GM12878 (cell line): Measurements from ENCODE around the gene EPB42. TPM values are rescaled to one million over a fixed set of nuclear protein-coding genes. Genes with fewer than 3 reads are reported as not detected.

Experiments
- ATAC-seq: fragments of 200-7000 bp; cut with Tn5 transposase; 3 replicates; pipeline ENCODE4 v1.9.1; 2020; ENCODE audit warnings: mild to moderate bottlenecking, moderate library complexity
- BruUV-seq: library from RNA; stranded (reverse); fragments of 400-500 nt; replicated peaks from 2 replicates; lab custom pipeline; 2021; lab: Mats Ljungman, UMichigan
- CTCF ChIA-PET: fragments of 300-600 bp; sonication (Branson Sonifier 250); formaldehyde crosslinking; extraction: SDS; loops from one replicate; lab custom pipeline; 2021; ENCODE audit warnings: inconsistent platforms; lab: Yijun Ruan, JAX
- POLR2A ChIA-PET: fragments of 350-600 bp; formaldehyde crosslinking; extraction: SDS; loops from one replicate; lab custom pipeline; 2021; ENCODE audit warnings: inconsistent platforms; lab: Charles Lee
- RAD21 ChIA-PET: fragments of 300-600 bp; sonication (Branson Sonifier 250); formaldehyde crosslinking; loops from one replicate; lab custom pipeline; 2023; ENCODE audit warnings: antibody characterized with exemption; ENCODE audit not compliant: unreplicated experiment; lab: Charles Lee
- SMC1A ChIA-PET: fragments of 300-600 bp; sonication (Branson Sonifier 250); formaldehyde crosslinking; loops from one replicate; lab custom pipeline; 2023; ENCODE audit not compliant: unreplicated experiment, uncharacterized antibody; lab: Charles Lee
- DNase-seq: peaks from one replicate; pipeline ENCODE4 v3.0.0-alpha.2; 2011; ENCODE audit warnings: low read depth, low spot score
- FAIRE-seq: peaks from 3 replicates; lab custom pipeline; 2011; peaks lifted over from hg19 to GRCh38; lab: Jason Lieb, UNC
- H2AFZ ChIP-seq: 2 replicates; pipeline ENCODE4 v1.6.0; 2011; ENCODE audit warnings: low read depth, low read length, control low read depth; ENCODE audit not compliant: control insufficient read depth
- H3K27ac ChIP-seq: 2 replicates; pipeline ENCODE4 v1.5.1; 2011; ENCODE audit warnings: control low read depth; ENCODE audit not compliant: control insufficient read depth, insufficient read depth
- H3K27me3 ChIP-seq, 2 experiments: replicated peaks in 1 of 2; 2 replicates each; pipeline versions ENCODE4 v1.6.0 to v1.6.1; 2011; ENCODE audit warnings: low read length in 1 of 2; ENCODE audit not compliant: control insufficient read depth in 2 of 2, insufficient read depth in 2 of 2
- H3K36me3 ChIP-seq, 2 experiments: 2 replicates each; pipeline ENCODE4 v1.5.1; 2011; ENCODE audit warnings: low read length in 1 of 2; ENCODE audit not compliant: control insufficient read depth in 2 of 2, insufficient read depth in 2 of 2
- H3K4me1 ChIP-seq: 2 replicates; pipeline ENCODE4 v1.6.1; 2011; ENCODE audit warnings: mild to moderate bottlenecking, low read length, moderate library complexity, mixed read lengths; ENCODE audit not compliant: control insufficient read depth, insufficient read depth
- H3K4me2 ChIP-seq: 2 replicates; pipeline ENCODE4 v1.6.0; 2011; ENCODE audit warnings: control low read depth; ENCODE audit not compliant: control insufficient read depth, insufficient read depth
- H3K4me3 ChIP-seq: fragments of 200-600 bp; sonication (generic); 2 replicates; pipeline ENCODE4 v1.5.1; 2016
- H3K79me2 ChIP-seq: 2 replicates; pipeline ENCODE4 v1.6.0; 2011; ENCODE audit warnings: low read length; ENCODE audit not compliant: control insufficient read depth, insufficient read depth
- H3K9ac ChIP-seq: 2 replicates; pipeline ENCODE4 v1.8.0; 2011; ENCODE audit warnings: low read length, control low read depth, mixed read lengths; ENCODE audit not compliant: control insufficient read depth, insufficient read depth
- H3K9me3 ChIP-seq: replicated peaks from 3 replicates; pipeline ENCODE4 v1.5.1; 2011; ENCODE audit warnings: mild to moderate bottlenecking, low read length; ENCODE audit not compliant: control insufficient read depth, insufficient read depth
- H4K20me1 ChIP-seq: 2 replicates; pipeline ENCODE4 v1.6.0; 2011; ENCODE audit not compliant: control insufficient read depth, insufficient read depth
- BRCA1 ChIP-seq: IDR thresholded peaks from 2 replicates; pipeline ENCODE4 v1.6.1; 2011; ENCODE audit warnings: low read depth, low read length, improper control_type of control experiment
- EED ChIP-seq: sonication (generic); IDR thresholded peaks from 2 replicates; pipeline ENCODE4 v1.6.1; 2016; ENCODE audit warnings: antibody characterized with exemption, low read depth
- EZH2 ChIP-seq: IDR thresholded peaks from 2 replicates; pipeline ENCODE4 v1.6.1; 2012; ENCODE audit warnings: low read depth, mild to moderate bottlenecking, control low read depth, inconsistent platforms, low read length, borderline replicate concordance; ENCODE audit not compliant: control insufficient read depth
- IRF3 ChIP-seq: fragments of 450-650 bp; IDR thresholded peaks from 2 replicates; pipeline ENCODE4 v1.6.1; 2014; ENCODE audit warnings: mild to moderate bottlenecking
- IRF4 ChIP-seq: IDR thresholded peaks from 2 replicates; pipeline ENCODE4 v1.6.1; 2011; ENCODE audit warnings: low read depth, low read length
- JUNB ChIP-seq: IDR thresholded peaks from 2 replicates; pipeline ENCODE4 v1.6.1; 2016; ENCODE audit warnings: antibody characterized with exemption, mild to moderate bottlenecking
- NFYA ChIP-seq: IDR thresholded peaks from 2 replicates; pipeline ENCODE4 v1.6.1; 2011; ENCODE audit warnings: low read depth, mild to moderate bottlenecking, low read length, improper control_type of control experiment, borderline replicate concordance
- SIN3A ChIP-seq: IDR thresholded peaks from 2 replicates; pipeline ENCODE4 v1.6.1; 2012; ENCODE audit warnings: low read depth, low read length, improper control_type of control experiment
- STAT1 ChIP-seq: fragments of 450-650 bp; conservative IDR thresholded peaks from 2 replicates; pipeline ENCODE4 v1.6.1; 2014; ENCODE audit warnings: antibody characterized with exemption, mild to moderate bottlenecking
- TAF1 ChIP-seq: IDR thresholded peaks from 2 replicates; pipeline ENCODE4 v1.6.1; 2011; ENCODE audit warnings: mild to moderate bottlenecking, low read depth, low read length, borderline replicate concordance
- WGBS: methylation state at CpG from one replicate; pipeline ENCODE4 v1.1.6; 2016; ENCODE audit warnings: low lambda C conversion rate; ENCODE audit not compliant: insufficient replicate concordance, insufficient coverage; ENCODE audit errors: missing lambda C conversion rate; 5-methylcytosine and 5-hydroxymethylcytosine counted together
- in situ Hi-C: fragments of 300-500 bp; cut with MboI; formaldehyde crosslinking; loops from 9 replicates; pipeline ENCODE4 v1.14.3; 2018; ENCODE audit warnings: mixed read lengths
- intact Hi-C: fragments of 100-400 bp; cut with micrococcal nuclease; formaldehyde crosslinking; loops from one replicate; pipeline ENCODE4 v1.14.2; 2022; ENCODE audit not compliant: unreplicated experiment
- polyA plus RNA-seq, 11 experiments: library from polyadenylated mRNA; depleted of rRNA in 4 of 11; unstranded in 6 of 11; stranded (reverse) in 5 of 11; fragments of >200 nt; fragmentation: Nextera tagmentation in 4 of 11; fragmentation: Illumina TruSeq in 1 of 11; extraction: Ambion mirVana in 4 of 11; extraction: Trizol in 1 of 11; gene quantifications; 1 replicate in 1 of 11; 2 replicates in 10 of 11; pipeline versions ENCODE4 v1.2.1 to v1.2.3, GENCODE V29; 2011 to 2016; ENCODE audit warnings: inconsistent platforms in 2 of 11, missing spikeins in 2 of 11, low read depth in 1 of 11
- total RNA-seq, 4 experiments: library from RNA; depleted of rRNA in 3 of 4; stranded (reverse); fragments of >200 nt in 3 of 4; fragmentation: Illumina TruSeq in 1 of 4; extraction: Trizol in 1 of 4; gene quantifications; 2 replicates each; pipeline versions ENCODE4 v1.2.1 to v1.2.3, GENCODE V29; 2013 to 2021

The EPB42 gene
- total and polyA plus RNA-seq, 10 of the 15 experiments (the other 5 are each of a cell fraction or from before 2014, with no cell fraction given), result not detected

GRCh38 chr15:43255376-43255775 lies 34.6 kb upstream of the EPB42 start:
- no peak overlapping the region for H2AFZ ChIP-seq
- FAIRE-seq, result no peak
- H3K36me3 ChIP-seq, result no peaks in the 10 kb centered on the region
- H3K27ac ChIP-seq, result no peak overlapping the region
- no peaks in the 10 kb centered on the region for H3K9me3 ChIP-seq
- in situ Hi-C loops, result no loop called here
- no peaks in the 10 kb centered on the region for H3K79me2 ChIP-seq
- no peak overlapping the region for H3K4me2 ChIP-seq
- no TSS peak for BruUV-seq
- TF ChIP-seq TAF1 (no peak), BRCA1 (no peak), IRF3 (no peak), EED (no peak), JUNB (no peak), STAT1 (no peak), EZH2 (no peak), IRF4 (no peak), NFYA (no peak), SIN3A (no peak)
- TF ChIP-seq, all 136 proteins: peak for 0
- POLR2A ChIA-PET, result interaction anchor here (1.6 to 3.0 kb wide), 3 partner anchors 11 to 16 kb away, joined by 5 to 25 read pairs (median 6); partner anchors contain the start of gene TGM5
- Histone ChIP-seq H3K27me3 (no peaks in the 10 kb centered on the region), H4K20me1 (no peaks in the 10 kb centered on the region), H3K4me1 (peaks cover 32% of the 10 kb centered on the region), H3K9ac (no peak overlapping the region), H3K4me3 (no peak overlapping the region)
- intact Hi-C loops, result no loop called here
- WGBS, result 54% methylated on average over 2 of the region's 2 CpGs
- ATAC-seq, result no peak
- DNase-seq, result no peak
- RAD21 ChIA-PET, result interaction anchor here (7.0 to 7.9 kb wide), 2 partner anchors 12 to 30 kb away, joined by 37 to 76 read pairs; partner anchors contain the start of gene TGM5
- SMC1A ChIA-PET, result interaction anchor here (2.3 to 3.8 kb wide), 3 partner anchors 13 to 30 kb away, joined by 13 to 28 read pairs (median 15); partner anchors contain the start of gene TGM5
- CTCF ChIA-PET, result interaction anchor here (1.0 to 2.6 kb wide), 3 partner anchors 12 to 30 kb away, joined by 3 to 25 read pairs (median 5); partner anchors contain the start of gene TGM5
